Measurements from ENCODE around the gene KDM3B. TPM values are rescaled to one million over a fixed set of nuclear protein-coding genes. Genes with fewer than 3 reads are reported as not detected.
A peak's percentile ranks its signal among the peaks of the same experiment; 100 is the strongest.

The KDM3B gene
- total and polyA plus RNA-seq, 2 experiments from 2014 or later, result 25.8 to 86.6 TPM

- H3K27me3 Mint-ChIP-seq (ENCODE audit: insufficient read depth, low read depth, poor library complexity), result no peaks in the 10 kb centered on the region
- H3K4me3 ChIP-seq, result no peak overlapping the region
- peaks cover 16% of the 10 kb centered on the region; the same call in 1 of the 2 replicates for H3K36me3 ChIP-seq (ENCODE audit: insufficient read depth)
- no peaks in the 10 kb centered on the region for H3K4me1 ChIP-seq (ENCODE audit: insufficient read depth)
- ATAC-seq (no peak), DNase-seq (ENCODE audit: low spot score) (no peak)
- H3K79me2 ChIP-seq (replicated peaks; ENCODE audit: insufficient read depth), result peaks cover 79% of the 10 kb centered on the region
- H3K27ac Mint-ChIP-seq, result peak overlapping the region; percentile 48; the same call in 1 of the 2 replicates
- H3K4me3 Mint-ChIP-seq, result no peak overlapping the region
- no peak overlapping the region for H2AFZ ChIP-seq
- H3K9me3 Mint-ChIP-seq, result no peaks in the 10 kb centered on the region
- no peaks in the 10 kb centered on the region; the same call in 2 of the 3 replicates for H3K4me1 Mint-ChIP-seq
- peaks cover 9% of the 10 kb centered on the region; the same call in 2 of the 3 replicates for H3K36me3 Mint-ChIP-seq (ENCODE audit: low read depth)
- no peak overlapping the region for H3K27ac ChIP-seq (ENCODE audit: low read depth)
- H4K20me1 ChIP-seq (replicated peaks; ENCODE audit: insufficient read depth), result peaks cover 20% of the 10 kb centered on the region; the same call in 1 of the 2 replicates
- no peaks in the 10 kb centered on the region for H3K27me3 ChIP-seq (ENCODE audit: insufficient read depth)
- H3F3A ChIP-seq (replicated peaks; ENCODE audit: low read depth), result no peaks in the 10 kb centered on the region
- no peaks in the 10 kb centered on the region for H3K9me2 ChIP-seq (ENCODE audit: insufficient read depth)
- H3K4me2 ChIP-seq, result no peak overlapping the region
- TF ChIP-seq STAT1 (IDR thresholded peaks at IDR 0.05; ENCODE audit: unreplicated experiment), result no peak
- TF ChIP-seq POLR2AphosphoS5 (IDR thresholded peaks at IDR 0.05; ENCODE audit: low read depth), result no peak
- TF ChIP-seq ZNF114 (CRISPR knock-in tag; IDR thresholded peaks at IDR 0.05), result no peak
- TF ChIP-seq EZH2phosphoT487 (IDR thresholded peaks at IDR 0.05; ENCODE audit: unreplicated experiment), result no peak
- TF ChIP-seq CREB1 (CRISPR knock-in tag; IDR thresholded peaks at IDR 0.05; ENCODE audit: low read depth), result no peak
- TF ChIP-seq REST (IDR thresholded peaks at IDR 0.05; ENCODE audit: unreplicated experiment), result no peak
- TF ChIP-seq EZH2 (IDR thresholded peaks at IDR 0.05; ENCODE audit: low read depth, unreplicated experiment), result no peak
- no peak for TF ChIP-seq NANOG (IDR thresholded peaks at IDR 0.05; ENCODE audit: borderline replicate concordance)
- TF ChIP-seq ETS1 (IDR thresholded peaks at IDR 0.05), result no peak
These were observed 18.1 kb downstream of the KDM3B start for GRCh38 chr5:138370537-138370936.

GRCh38 chr5:138371454-138371853 lies 19.0 kb downstream of the KDM3B start:
- DNase-seq (ENCODE audit: low spot score) (no peak), ATAC-seq (no peak)
- Mint-ChIP-seq H3K4me3 (no peak overlapping the region), H3K27ac (no peak overlapping the region), H3K27me3 (ENCODE audit: insufficient read depth, low read depth, poor library complexity) (peaks cover 2% of the 10 kb centered on the region), H3K4me1 (no peaks in the 10 kb centered on the region; the same call in 2 of the 3 replicates), H3K36me3 (ENCODE audit: low read depth) (peaks cover 9% of the 10 kb centered on the region; the same call in 2 of the 3 replicates), H3K9me3 (no peaks in the 10 kb centered on the region)
- Histone ChIP-seq H3F3A (replicated peaks; ENCODE audit: low read depth) (no peaks in the 10 kb centered on the region), H3K27me3 (ENCODE audit: insufficient read depth) (no peaks in the 10 kb centered on the region), H2AFZ (no peak overlapping the region), H3K79me2 (replicated peaks; ENCODE audit: insufficient read depth) (peaks cover 70% of the 10 kb centered on the region), H3K36me3 (ENCODE audit: insufficient read depth) (peaks cover 16% of the 10 kb centered on the region; the same call in 1 of the 2 replicates), H3K4me2 (no peak overlapping the region), H3K4me1 (ENCODE audit: insufficient read depth) (no peaks in the 10 kb centered on the region), H4K20me1 (replicated peaks; ENCODE audit: insufficient read depth) (peaks cover 18% of the 10 kb centered on the region; the same call in 1 of the 2 replicates), H3K9me2 (ENCODE audit: insufficient read depth) (no peaks in the 10 kb centered on the region), H3K4me3 (no peak overlapping the region), H3K27ac (ENCODE audit: low read depth) (no peak overlapping the region)
- TF ChIP-seq EZH2phosphoT487 (IDR thresholded peaks at IDR 0.05; ENCODE audit: unreplicated experiment) (no peak), STAT1 (IDR thresholded peaks at IDR 0.05; ENCODE audit: unreplicated experiment) (no peak), ZNF331 (CRISPR knock-in tag; IDR thresholded peaks at IDR 0.05; ENCODE audit: low read depth) (no peak), POLR2AphosphoS5 (IDR thresholded peaks at IDR 0.05; ENCODE audit: low read depth) (no peak), REST (IDR thresholded peaks at IDR 0.05; ENCODE audit: unreplicated experiment) (no peak)

All from GM23338 (cell line).